Trophoblast cell (in vitro differentiated cells and primary cell): Measurements from ENCODE around the gene GUCY2D.
"Not testable (repeated sequence)": the region's sequence is repeated elsewhere in the genome, so short reads cannot be mapped to it uniquely, and the experiment has no call there.

Experiments used
- DNase-seq, 2 donors: peaks; one replicate each; pipeline ENCODE4 v3.0.0-alpha.2; 2016
- H2AFZ ChIP-seq: 2 replicates; pipeline ENCODE4 v1.6.1; 2013; ENCODE audit warnings: low read length, moderate library complexity, mild to moderate bottlenecking; ENCODE audit not compliant: insufficient read depth, poor library complexity
- H2AK5ac ChIP-seq: 2 replicates; pipeline ENCODE4 v1.6.1; 2013; ENCODE audit warnings: mild to moderate bottlenecking, low read length
- H2BK120ac ChIP-seq: 2 replicates; pipeline ENCODE4 v1.6.1; 2013; ENCODE audit warnings: low read length, mild to moderate bottlenecking, moderate library complexity; ENCODE audit not compliant: insufficient read depth, poor library complexity
- H2BK12ac ChIP-seq: 2 replicates; pipeline ENCODE4 v1.6.1; 2013; ENCODE audit warnings: mild to moderate bottlenecking, low read length, moderate library complexity
- H2BK5ac ChIP-seq: 2 replicates; pipeline ENCODE4 v1.6.1; 2013; ENCODE audit warnings: low read length, low read depth, moderate library complexity, mild to moderate bottlenecking; ENCODE audit not compliant: poor library complexity
- H3K14ac ChIP-seq: 2 replicates; pipeline ENCODE4 v1.6.1; 2013; ENCODE audit warnings: mild to moderate bottlenecking, low read length
- H3K18ac ChIP-seq: 2 replicates; pipeline ENCODE4 v1.6.1; 2013; ENCODE audit warnings: mild to moderate bottlenecking, low read length
- H3K23ac ChIP-seq: 2 replicates; pipeline ENCODE4 v1.6.1; 2013; ENCODE audit warnings: low read length
- H3K27ac ChIP-seq: 2 replicates; pipeline ENCODE4 v1.5.1; 2013; ENCODE audit warnings: low read depth, mild to moderate bottlenecking, inconsistent platforms, low read length, moderate library complexity
- H3K27me3 ChIP-seq: 2 replicates; pipeline ENCODE4 v1.6.1; 2013; ENCODE audit warnings: inconsistent platforms, mild to moderate bottlenecking, low read length, moderate library complexity; ENCODE audit not compliant: insufficient read depth
- H3K36me3 ChIP-seq, 2 experiments: 1 replicate in 1 of 2; 2 replicates in 1 of 2; pipeline ENCODE4 v1.6.1; 2013; ENCODE audit warnings: low read length in 2 of 2, mild to moderate bottlenecking in 2 of 2, moderate library complexity in 1 of 2; ENCODE audit not compliant: insufficient read depth in 2 of 2, control insufficient read depth in 1 of 2
- H3K4ac ChIP-seq: 2 replicates; pipeline ENCODE4 v1.6.1; 2013; ENCODE audit warnings: low read depth, mild to moderate bottlenecking, low read length, moderate library complexity
- H3K4me1 ChIP-seq, 2 experiments: 1 replicate in 1 of 2; 2 replicates in 1 of 2; pipeline ENCODE4 v1.6.1; 2013; ENCODE audit warnings: low read length in 2 of 2, mild to moderate bottlenecking in 2 of 2, moderate library complexity in 1 of 2; ENCODE audit not compliant: insufficient read depth in 2 of 2, control insufficient read depth in 1 of 2
- H3K4me2 ChIP-seq: 2 replicates; pipeline ENCODE4 v1.6.1; 2013; ENCODE audit warnings: inconsistent platforms, mild to moderate bottlenecking, low read length, moderate library complexity
- H3K4me3 ChIP-seq: 2 replicates; pipeline ENCODE4 v1.5.1; 2013; ENCODE audit warnings: mild to moderate bottlenecking, low read depth, low read length, inconsistent platforms
- H3K79me1 ChIP-seq: one replicate; pipeline ENCODE4 v1.6.1; 2013; ENCODE audit warnings: low read length
- H3K79me2 ChIP-seq: 2 replicates; pipeline ENCODE4 v1.6.1; 2013; ENCODE audit warnings: low read length, mild to moderate bottlenecking; ENCODE audit not compliant: control insufficient read depth, insufficient read depth, poor library complexity
- H3K9ac ChIP-seq: 2 replicates; pipeline ENCODE4 v1.6.1; 2013; ENCODE audit warnings: mild to moderate bottlenecking, low read length
- H3K9me3 ChIP-seq: 2 replicates; pipeline ENCODE4 v1.6.1; 2013; ENCODE audit warnings: low read depth, mild to moderate bottlenecking, control low read depth, inconsistent platforms, low read length; ENCODE audit not compliant: insufficient read depth
- H4K12ac ChIP-seq: 2 replicates; pipeline ENCODE4 v1.6.1; 2013; ENCODE audit warnings: low read depth, mild to moderate bottlenecking, low read length, moderate library complexity
- H4K8ac ChIP-seq: 2 replicates; pipeline ENCODE4 v1.6.1; 2013; ENCODE audit warnings: low read depth, mild to moderate bottlenecking, low read length, moderate library complexity
- H4K91ac ChIP-seq: one replicate; pipeline ENCODE4 v1.6.1; 2013; ENCODE audit warnings: low read depth, mild to moderate bottlenecking, low read length, moderate library complexity
- WGBS: extraction: QIAGEN DNeasy Blood & Tissue Kit; methylation state at CpG from one replicate; pipeline ENCODE4 v1.1.7; 2013; ENCODE audit warnings: missing lambda C conversion rate; ENCODE audit not compliant: insufficient read length, insufficient coverage; ENCODE audit errors: extremely low coverage; 5-methylcytosine and 5-hydroxymethylcytosine counted together

The GUCY2D gene

DNA sequence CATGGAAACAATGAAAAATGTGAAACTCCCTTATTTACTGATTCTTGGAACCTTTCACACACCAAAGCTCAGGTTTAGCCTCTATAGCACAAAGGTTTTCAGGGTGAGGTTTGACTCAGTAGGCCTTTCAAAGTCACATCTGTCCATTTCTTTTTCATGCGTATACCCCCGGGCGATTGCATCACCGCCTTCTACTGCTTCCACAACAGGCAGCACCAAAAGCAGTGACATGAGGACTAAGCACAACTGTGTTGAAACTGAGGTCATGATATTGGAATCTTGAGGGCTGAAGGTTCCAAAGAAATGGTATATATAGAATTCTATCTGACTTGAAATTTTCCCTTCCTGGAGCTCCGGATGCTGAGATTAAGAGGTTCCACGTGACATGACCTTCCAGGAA lies 21.7 kb downstream of the GUCY2D start:
- H4K12ac ChIP-seq, H3K9ac ChIP-seq, H2AK5ac ChIP-seq, H3K36me3 ChIP-seq, H3K79me1 ChIP-seq, H4K8ac ChIP-seq, H3K18ac ChIP-seq, H3K23ac ChIP-seq, H3K27ac ChIP-seq, H3K4me2 ChIP-seq, H2AFZ ChIP-seq, H2BK5ac ChIP-seq, H3K14ac ChIP-seq, H2BK12ac ChIP-seq, H3K27me3 ChIP-seq, H3K4me1 ChIP-seq, H3K4ac ChIP-seq, H3K4me3 ChIP-seq, H2BK120ac ChIP-seq, H3K9me3 ChIP-seq, H3K79me2 ChIP-seq, H4K91ac ChIP-seq: not testable (repeated sequence)
- no CpG with 5 or more reads among the region's 6 CpGs for WGBS
- DNase-seq: peak; percentile 77 to 85

DNA sequence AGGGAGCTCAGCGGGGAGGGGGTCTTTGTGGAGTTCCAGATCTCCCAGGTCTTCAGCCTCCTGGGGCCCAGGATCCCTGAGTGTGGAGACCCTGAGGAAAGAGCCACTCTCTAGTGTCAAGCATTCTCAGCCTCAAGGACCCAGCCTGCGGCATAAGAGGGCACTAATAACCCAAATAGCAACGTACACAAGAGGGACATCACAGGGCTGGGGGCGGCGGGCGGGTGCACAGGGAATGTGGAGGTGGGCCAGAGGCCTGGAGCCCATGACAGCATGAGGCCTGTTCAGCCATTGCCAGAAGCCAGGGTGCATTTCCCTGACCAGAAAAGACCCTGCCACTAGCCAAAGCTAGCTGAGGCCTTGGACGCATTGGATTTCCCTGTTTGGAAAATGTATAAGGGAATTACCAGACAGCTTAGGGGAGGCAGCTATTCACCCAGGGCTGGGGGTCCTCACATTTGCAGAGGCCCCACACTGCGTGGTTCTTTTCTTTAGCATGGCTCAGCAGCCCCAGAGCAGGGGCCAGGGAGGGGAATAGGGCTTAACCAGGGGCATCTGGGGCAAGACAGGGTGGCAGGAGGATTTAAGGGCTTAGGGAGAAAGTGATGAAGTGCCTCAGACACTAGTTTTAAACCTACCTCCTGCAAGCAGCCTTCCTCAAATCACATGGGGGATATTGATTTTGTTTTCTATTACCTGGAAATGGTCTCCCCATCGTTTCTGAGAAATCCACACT lies 22.9 kb downstream of the GUCY2D start:
- peak overlapping the region; percentile 32 for H3K18ac ChIP-seq
- WGBS: no CpG with 5 or more reads among the region's 9 CpGs

DNA sequence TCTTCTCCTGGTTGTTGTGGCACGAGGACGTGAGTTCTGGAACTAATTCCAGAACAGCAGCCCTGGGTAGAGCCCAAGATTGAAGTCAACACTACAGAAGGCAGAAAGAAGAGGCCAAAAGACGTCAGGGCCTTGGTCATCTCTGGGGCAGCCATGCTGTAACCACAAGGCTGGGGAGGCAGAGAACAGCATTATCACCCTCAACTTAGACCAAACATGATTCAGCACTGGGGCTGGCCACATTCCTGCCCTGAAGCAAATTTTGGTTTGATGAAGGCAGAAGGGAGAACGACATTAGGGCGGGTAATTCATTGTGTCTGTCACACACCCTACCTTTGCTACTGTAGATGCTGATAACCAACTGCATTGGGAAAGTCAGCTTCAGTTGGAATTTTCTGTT lies 26.7 kb downstream of the GUCY2D start:
- Histone ChIP-seq H3K4me2 (no peak overlapping the region), H3K36me3 (no peaks in the 10 kb centered on the region), H2AK5ac (no peak overlapping the region), H3K23ac (no peak overlapping the region), H3K4me3 (no peak overlapping the region), H2BK12ac (no peak overlapping the region), H3K79me2 (no peaks in the 10 kb centered on the region), H3K9ac (no peak overlapping the region), H4K8ac (no peak overlapping the region), H2AFZ (no peak overlapping the region), H3K4ac (no peak overlapping the region), H3K27ac (no peak overlapping the region), H4K12ac (no peak overlapping the region), H3K9me3 (no peaks in the 10 kb centered on the region), H3K79me1 (peaks cover 3% of the 10 kb centered on the region), H3K14ac (no peak overlapping the region), H3K27me3 (no peaks in the 10 kb centered on the region), H3K4me1 (no peaks in the 10 kb centered on the region), H4K91ac (no peak overlapping the region), H3K18ac (no peak overlapping the region), H2BK120ac (no peak overlapping the region), H2BK5ac (no peak overlapping the region)
- peak; percentile 86 to 94 for DNase-seq
- WGBS: no CpG with 5 or more reads among the region's 5 CpGs

More for the DNA sequence above, 22.9 kb downstream of the GUCY2D start:
- H2BK5ac ChIP-seq: peak overlapping the region; percentile 2
- H3K4ac ChIP-seq: no peak overlapping the region
- no peak overlapping the region for H2BK120ac ChIP-seq
- peak overlapping the region; percentile 39 for H4K91ac ChIP-seq
- peaks cover 2% of the 10 kb centered on the region for H3K9me3 ChIP-seq
- peaks cover 3% of the 10 kb centered on the region for H3K79me1 ChIP-seq
- no peak overlapping the region for H3K4me3 ChIP-seq
- no peak overlapping the region for H3K4me2 ChIP-seq
- H2AK5ac ChIP-seq: peak overlapping the region; percentile 9
- no peak for DNase-seq
- no peaks in the 10 kb centered on the region for H3K36me3 ChIP-seq
- no peaks in the 10 kb centered on the region for H3K79me2 ChIP-seq
- H4K12ac ChIP-seq: no peak overlapping the region
- no peak overlapping the region for H3K23ac ChIP-seq
- no peak overlapping the region for H3K27ac ChIP-seq
- H3K14ac ChIP-seq: no peak overlapping the region
- no peak overlapping the region for H4K8ac ChIP-seq
- peaks cover 2 to 9% of the 10 kb centered on the region in 2 experiments for H3K4me1 ChIP-seq
- H2AFZ ChIP-seq: no peak overlapping the region
- no peak overlapping the region for H3K9ac ChIP-seq
- peak overlapping the region; percentile 17 for H2BK12ac ChIP-seq
- no peaks in the 10 kb centered on the region for H3K27me3 ChIP-seq

- no CpG with 5 or more reads among the region's 6 CpGs for WGBS
- H3K4me3 ChIP-seq: no peak overlapping the region
- H3K36me3 ChIP-seq: no peaks in the 10 kb centered on the region
- no peak overlapping the region for H3K4ac ChIP-seq
- no peaks in the 10 kb centered on the region for H3K9me3 ChIP-seq
- H4K91ac ChIP-seq: no peak overlapping the region
- H3K4me1 ChIP-seq: no peaks in the 10 kb centered on the region
- no peaks in the 10 kb centered on the region for H3K27me3 ChIP-seq
- H3K23ac ChIP-seq: no peak overlapping the region
- no peak overlapping the region for H3K18ac ChIP-seq
- no peak overlapping the region for H3K9ac ChIP-seq
- no peak overlapping the region for H2AK5ac ChIP-seq
- H2BK12ac ChIP-seq: no peak overlapping the region
- H3K27ac ChIP-seq: no peak overlapping the region
- H2BK120ac ChIP-seq: no peak overlapping the region
- no peaks in the 10 kb centered on the region for H3K79me2 ChIP-seq
- H2BK5ac ChIP-seq: no peak overlapping the region
- no peak overlapping the region for H4K12ac ChIP-seq
- H3K79me1 ChIP-seq: no peaks in the 10 kb centered on the region
- no peak overlapping the region for H4K8ac ChIP-seq
- no peak for DNase-seq
- no peak overlapping the region for H2AFZ ChIP-seq
- no peak overlapping the region for H3K14ac ChIP-seq
- H3K4me2 ChIP-seq: no peak overlapping the region
These were observed 28.8 kb downstream of the GUCY2D start for GRCh38 chr17:8031261-8031661.
